HepG2 (cell line): ENCODE data around the gene MAGEA2B. TPM values are rescaled to one million over a fixed set of nuclear protein-coding genes. Genes with fewer than 3 reads are reported as not detected.

Experiments used
- ATAC-seq: fragments of 200-7000 bp; cut with Tn5 transposase; 3 replicates; pipeline ENCODE4 v1.9.1; 2020; ENCODE audit warnings: mild to moderate bottlenecking, moderate library complexity
- BruUV-seq: library from RNA; stranded (reverse); fragments of 400-500 nt; replicated peaks from 2 replicates; lab custom pipeline; 2021; lab: Mats Ljungman, UMichigan
- CTCF ChIA-PET: fragments of 300-600 bp; formaldehyde crosslinking; extraction: SDS; loops from one replicate; lab custom pipeline; 2021; ENCODE audit warnings: low total read pairs, inconsistent platforms, low intra/inter-chr PET ratio; lab: Yijun Ruan, JAX
- POLR2A ChIA-PET: fragments of 350-600 bp; sonication (Branson Sonifier 250); formaldehyde crosslinking; loops from one replicate; lab custom pipeline; 2020; ENCODE audit warnings: antibody characterized with exemption, inconsistent platforms; lab: Yijun Ruan, JAX
- DNase-seq: peaks from one replicate; pipeline ENCODE4 v3.0.0-alpha.2; 2015; ENCODE audit warnings: low spot score
- FAIRE-seq: peaks from 3 replicates; lab custom pipeline; 2011; peaks lifted over from hg19 to GRCh38; lab: Jason Lieb, UNC
- H2AFZ ChIP-seq: one replicate; pipeline ENCODE4 v1.6.1; 2011; ENCODE audit warnings: low read length, inconsistent platforms
- H3K27ac ChIP-seq: fragments of 300-600 bp; 3 replicates; pipeline ENCODE4 v1.8.0; 2011; ENCODE audit warnings: mixed run types, mild to moderate bottlenecking, mixed read lengths, low read length, inconsistent platforms; ENCODE audit not compliant: insufficient read depth; ENCODE audit errors: extremely low read length
- H3K27me3 ChIP-seq, 2 experiments: fragments of 200-600 bp in 1 of 2; 2 replicates in 1 of 2; 3 replicates in 1 of 2; pipeline versions ENCODE4 v1.6.0 to v1.8.0; 2011; ENCODE audit warnings: low read length in 2 of 2, mild to moderate bottlenecking in 2 of 2, moderate library complexity in 2 of 2, inconsistent platforms in 1 of 2; ENCODE audit not compliant: insufficient read depth in 2 of 2, control insufficient read depth in 1 of 2
- H3K36me3 ChIP-seq, 2 experiments: fragments of 200-600 bp in 1 of 2; replicated peaks in 1 of 2; 2 replicates in 1 of 2; 3 replicates in 1 of 2; pipeline versions ENCODE4 v1.5.1 to v1.8.0; 2011; ENCODE audit warnings: low read length in 2 of 2, inconsistent platforms in 1 of 2; ENCODE audit not compliant: insufficient read depth in 2 of 2, control insufficient read depth in 1 of 2
- H3K4me1 ChIP-seq: 2 replicates; pipeline ENCODE4 v1.5.1; 2012; ENCODE audit warnings: low read length, inconsistent platforms; ENCODE audit not compliant: insufficient read depth
- H3K4me2 ChIP-seq: 2 replicates; pipeline ENCODE4 v1.6.0; 2011; ENCODE audit warnings: low read depth, low read length, inconsistent platforms
- H3K4me3 ChIP-seq, 3 experiments: fragments of 200-600 bp in 1 of 3; sonication (generic), shearing (Covaris generic) in 1 of 3; replicated peaks in 1 of 3; 2 replicates each; pipeline ENCODE4 v1.5.1; 2011 to 2016; ENCODE audit warnings: low read length in 3 of 3, inconsistent platforms in 2 of 3, low read depth in 2 of 3, mild to moderate bottlenecking in 2 of 3, control low read depth in 1 of 3, mixed read lengths in 1 of 3; ENCODE audit not compliant: insufficient read depth in 1 of 3
- H3K79me2 ChIP-seq: one replicate; pipeline ENCODE4 v1.6.1; 2011; ENCODE audit warnings: low read length, inconsistent platforms; ENCODE audit not compliant: insufficient read depth
- H3K9ac ChIP-seq: 2 replicates; pipeline ENCODE4 v1.6.0; 2011; ENCODE audit warnings: mild to moderate bottlenecking, low read depth, low read length, inconsistent platforms; ENCODE audit not compliant: insufficient read depth
- H3K9me3 ChIP-seq: 2 replicates; pipeline ENCODE4 v1.5.1; 2012; ENCODE audit warnings: mild to moderate bottlenecking, low read length
- H4K20me1 ChIP-seq: 2 replicates; pipeline ENCODE4 v1.6.0; 2011; ENCODE audit warnings: inconsistent platforms, mild to moderate bottlenecking, low read length, moderate library complexity; ENCODE audit not compliant: insufficient read depth
- ADNP ChIP-seq: sonication (generic); formaldehyde crosslinking; IDR thresholded peaks from 2 replicates; pipeline ENCODE4 v1.4.0; 2020; ENCODE audit warnings: missing genetic modification reagents
- CEBPB ChIP-seq: IDR thresholded peaks from 2 replicates; pipeline ENCODE4 v1.6.1; 2011; ENCODE audit warnings: low read depth, low read length, improper control_type of control experiment, borderline replicate concordance
- GATA4 ChIP-seq: sonication (generic); IDR thresholded peaks from 2 replicates; pipeline ENCODE4 v1.6.1; 2016; ENCODE audit warnings: antibody characterized with exemption, low read depth, borderline replicate concordance
- GMEB2 ChIP-seq: IDR thresholded peaks from 2 replicates; pipeline ENCODE4 v1.6.1; 2016; ENCODE audit warnings: missing biosample characterization, missing genetic modification reagents, low read depth
- MEIS2 ChIP-seq: sonication (generic); formaldehyde crosslinking; IDR thresholded peaks from 2 replicates; pipeline ENCODE4 v1.9.0; 2021; ENCODE audit warnings: mild to moderate bottlenecking, missing genetic modification reagents
- MIER2 ChIP-seq: IDR thresholded peaks from 2 replicates; pipeline ENCODE4 v1.6.1; 2016; ENCODE audit warnings: missing biosample characterization, missing genetic modification reagents
- NR1H2 ChIP-seq: sonication (generic); formaldehyde crosslinking; IDR thresholded peaks from 2 replicates; pipeline ENCODE4 v1.8.1; 2022; ENCODE audit warnings: low read depth, missing genetic modification reagents, borderline replicate concordance
- PRDM15 ChIP-seq: sonication (generic); formaldehyde crosslinking; IDR thresholded peaks from 2 replicates; pipeline ENCODE4 v1.4.0; 2020; ENCODE audit warnings: missing genetic modification reagents
- SMAD3 ChIP-seq: sonication (generic); formaldehyde crosslinking; IDR thresholded peaks from 2 replicates; pipeline ENCODE4 v1.4.0; 2020; ENCODE audit warnings: missing genetic modification reagents
- SMYD3 ChIP-seq: sonication (generic); formaldehyde crosslinking; IDR thresholded peaks from 2 replicates; pipeline ENCODE4 v1.8.1; 2023; ENCODE audit warnings: mild to moderate bottlenecking, missing genetic modification reagents
- ZKSCAN5 ChIP-seq: sonication (generic); formaldehyde crosslinking; IDR thresholded peaks from 2 replicates; pipeline ENCODE4 v1.5.1; 2020; ENCODE audit warnings: mild to moderate bottlenecking, missing genetic modification reagents
- ZNF10 ChIP-seq: sonication (generic); formaldehyde crosslinking; IDR thresholded peaks from 2 replicates; pipeline ENCODE4 v1.4.0; 2020; ENCODE audit warnings: mild to moderate bottlenecking, low read depth, missing genetic modification reagents, borderline replicate concordance
- ZNF598 ChIP-seq: sonication (generic); formaldehyde crosslinking; IDR thresholded peaks from 2 replicates; pipeline ENCODE4 v1.5.1; 2020; ENCODE audit warnings: mild to moderate bottlenecking, missing genetic modification reagents, borderline replicate concordance
- ZNF766 ChIP-seq: sonication (generic); formaldehyde crosslinking; IDR thresholded peaks from 2 replicates; pipeline ENCODE4 v1.5.0; 2020; ENCODE audit warnings: missing genetic modification reagents, borderline replicate concordance
- ZNF83 ChIP-seq: sonication (generic); formaldehyde crosslinking; IDR thresholded peaks from 2 replicates; pipeline ENCODE4 v1.4.0; 2020; ENCODE audit warnings: missing genetic modification reagents, mild to moderate bottlenecking, borderline replicate concordance
- ZZZ3 ChIP-seq: sonication (generic); formaldehyde crosslinking; IDR thresholded peaks from 2 replicates; pipeline ENCODE4 v1.4.0; 2020; ENCODE audit warnings: missing genetic modification reagents, mild to moderate bottlenecking, borderline replicate concordance
- WGBS: methylation state at CpG from one replicate; pipeline ENCODE4 v1.1.6; 2017; ENCODE audit warnings: low lambda C conversion rate; 5-methylcytosine and 5-hydroxymethylcytosine counted together
- in situ Hi-C: cut with HindIII; loops from 2 replicates; pipeline ENCODE4 v1.10.0; 2017; ENCODE audit warnings: low pct_unique_long_range_greater_than_20kb; ENCODE audit not compliant: extremely low pct_ligation_motif_present
- intact Hi-C: fragments of 100-400 bp; cut with micrococcal nuclease; formaldehyde crosslinking; loops from one replicate; pipeline ENCODE4 v1.10.0; 2022; ENCODE audit not compliant: unreplicated experiment
- polyA plus RNA-seq, 8 experiments: library from polyadenylated mRNA; depleted of rRNA in 3 of 8; stranded (reverse) in 7 of 8; unstranded in 1 of 8; fragments of >200 nt; fragmentation: Illumina TruSeq in 4 of 8; extraction: Trizol in 4 of 8; gene quantifications; 2 replicates each; pipeline versions ENCODE4 v1.2.1 to v1.2.3, GENCODE V29; 2011 to 2016; ENCODE audit warnings: low read depth in 4 of 8, missing spikeins in 1 of 8, mixed read lengths in 1 of 8; ENCODE audit not compliant: insufficient read depth in 1 of 8
- total RNA-seq, 5 experiments: library from RNA; depleted of rRNA; stranded (reverse); fragments of >200 nt; fragmentation: Illumina TruSeq; extraction: Trizol; gene quantifications; 2 replicates each; pipeline ENCODE4 v1.2.3, GENCODE V29; 2016; ENCODE audit warnings: low read depth in 1 of 5
- TF ChIP-seq, protein P1 (sequence below): sonication (generic); formaldehyde crosslinking; IDR thresholded peaks from 2 replicates; pipeline ENCODE4 v1.8.0; 2022; ENCODE audit warnings: low read depth, missing genetic modification reagents

MAGEA2B gene
- total and polyA plus RNA-seq, 2 of the 13 experiments (the other 11 are each of a cell fraction or from before 2014, with no cell fraction given) = 0.09 TPM; not detected in 1

DNA sequence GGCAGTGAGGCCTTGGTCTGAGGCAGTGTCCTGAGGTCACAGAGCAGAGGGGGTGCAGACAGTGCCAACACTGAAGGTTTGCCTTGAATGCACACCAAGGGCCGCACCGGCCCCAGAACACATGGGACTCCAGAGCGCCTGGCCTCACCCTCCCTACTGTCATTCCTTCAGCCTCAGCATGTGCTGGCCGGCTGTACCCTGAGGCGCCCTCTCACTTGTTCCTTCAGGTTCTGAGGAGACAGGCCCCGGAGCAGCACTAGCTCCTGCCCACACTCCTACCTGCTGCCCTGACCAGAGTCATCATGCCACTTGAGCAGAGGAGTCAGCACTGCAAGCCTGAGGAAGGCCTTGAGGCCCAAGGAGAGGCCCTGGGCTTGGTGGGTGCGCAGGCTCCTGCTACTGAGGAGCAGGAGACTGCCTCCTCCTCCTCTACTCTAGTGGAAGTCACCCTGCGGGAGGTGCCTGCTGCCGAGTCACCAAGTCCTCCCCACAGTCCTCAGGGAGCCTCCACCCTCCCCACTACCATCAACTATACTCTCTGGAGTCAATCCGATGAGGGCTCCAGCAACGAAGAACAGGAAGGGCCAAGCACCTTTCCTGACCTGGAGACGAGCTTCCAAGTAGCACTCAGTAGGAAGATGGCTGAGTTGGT, 21.6 kb downstream of the MAGEA2B start:
- 60% methylated on average over 1 of the region's 12 CpGs for WGBS
- no peaks in the 10 kb centered on the region for H4K20me1 ChIP-seq
- H3K9ac ChIP-seq = no peak overlapping the region
- H3K27ac ChIP-seq = no peak overlapping the region
- no peaks in the 10 kb centered on the region for H3K4me1 ChIP-seq
- no peak overlapping the region for H3K4me2 ChIP-seq
- no peaks in the 10 kb centered on the region for H3K9me3 ChIP-seq
- in situ Hi-C loops = no loop called here
- no peaks in the 10 kb centered on the region for H3K36me3 ChIP-seq
- no peak overlapping the region for H2AFZ ChIP-seq
- BruUV-seq = no TSS peak
- H3K4me3 ChIP-seq = no peak overlapping the region
- ChIA-PET POLR2A (interaction anchor here (0.6 kb wide), 1 partner anchor 957 kb away, joined by 3 read pairs; no protein-coding TSS in a partner anchor), CTCF (no interaction called here)
- H3K27me3 ChIP-seq = no peaks in the 10 kb centered on the region
- no peak for ATAC-seq
- H3K79me2 ChIP-seq = no peaks in the 10 kb centered on the region
- intact Hi-C loops = no loop called here
- no peak for DNase-seq
- FAIRE-seq = no peak
- TF ChIP-seq ZNF83 (CRISPR knock-in tag) (no peak), GMEB2 (CRISPR knock-in tag) (no peak), ADNP (CRISPR knock-in tag) (no peak), GATA4 (no peak), CEBPB (no peak), ZKSCAN5 (CRISPR knock-in tag) (no peak), PRDM15 (no peak), ZNF598 (CRISPR knock-in tag) (no peak), NR1H2 (no peak), ZNF766 (CRISPR knock-in tag) (no peak), MIER2 (CRISPR knock-in tag) (no peak), MEIS2 (CRISPR knock-in tag) (no peak), SMAD3 (CRISPR knock-in tag) (no peak), ZZZ3 (CRISPR knock-in tag) (no peak), ZNF10 (CRISPR knock-in tag) (no peak), SMYD3 (no peak)
- TF ChIP-seq, protein P1, sequence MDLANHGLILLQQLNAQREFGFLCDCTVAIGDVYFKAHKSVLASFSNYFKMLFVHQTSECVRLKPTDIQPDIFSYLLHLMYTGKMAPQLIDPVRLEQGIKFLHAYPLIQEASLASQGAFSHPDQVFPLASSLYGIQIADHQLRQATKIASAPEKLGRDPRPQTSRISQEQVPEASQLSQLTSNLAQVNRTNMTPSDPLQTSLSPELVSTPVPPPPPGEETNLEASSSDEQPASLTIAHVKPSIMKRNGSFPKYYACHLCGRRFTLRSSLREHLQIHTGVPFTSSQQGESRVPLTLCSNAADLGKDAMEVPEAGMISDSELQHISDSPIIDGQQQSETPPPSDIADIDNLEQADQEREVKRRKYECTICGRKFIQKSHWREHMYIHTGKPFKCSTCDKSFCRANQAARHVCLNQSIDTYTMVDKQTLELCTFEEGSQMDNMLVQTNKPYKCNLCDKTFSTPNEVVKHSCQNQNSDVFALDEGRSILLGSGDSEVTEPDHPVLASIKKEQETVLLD (CRISPR knock-in tag) = no peak
